H1 (cell line): ENCODE measurements around the gene SHPK. TPM values are rescaled to one million over a fixed set of nuclear protein-coding genes. Genes with fewer than 3 reads are reported as not detected.
A peak's percentile ranks its signal among the peaks of the same experiment; 100 is the strongest.

Experiments used
- CTCF ChIA-PET: fragments of 300-600 bp; sonication (Branson Sonifier 250); formaldehyde crosslinking; loops from one replicate; lab custom pipeline; 2021; ENCODE audit not compliant: partially characterized antibody; lab: Charles Lee
- POLR2A ChIA-PET: fragments of 300-600 bp; sonication (Branson Sonifier 250); formaldehyde crosslinking; loops from one replicate; lab custom pipeline; 2021; ENCODE audit warnings: inconsistent platforms; ENCODE audit not compliant: partially characterized antibody; lab: Charles Lee
- DNase-seq, 2 experiments: peaks; one replicate each; pipeline versions ENCODE4 v3.0.0 to v3.0.0-alpha.2; 2010 to 2022; ENCODE audit warnings: low spot score in 2 of 2, low read depth in 1 of 2, mixed read lengths in 1 of 2
- FAIRE-seq: peaks from 2 replicates; lab custom pipeline; 2011; peaks lifted over from hg19 to GRCh38; lab: Jason Lieb, UNC
- H2AFZ ChIP-seq: 2 replicates; pipeline ENCODE4 v1.8.1; 2012; ENCODE audit warnings: low read length, inconsistent platforms
- H2AK5ac ChIP-seq: 2 replicates; pipeline ENCODE4 v1.6.1; 2013; ENCODE audit warnings: low read depth, low read length
- H2BK120ac ChIP-seq: replicated peaks from 2 replicates; pipeline ENCODE3; 2013; ENCODE audit warnings: low read depth, low read length, inconsistent platforms
- H2BK12ac ChIP-seq: 2 replicates; pipeline ENCODE4 v1.6.1; 2013; ENCODE audit warnings: low read depth, low read length
- H2BK15ac ChIP-seq: 2 replicates; pipeline ENCODE4 v1.6.1; 2013; ENCODE audit warnings: low read length
- H2BK20ac ChIP-seq: 2 replicates; pipeline ENCODE4 v1.6.1; 2013; ENCODE audit warnings: low read length
- H2BK5ac ChIP-seq: 2 replicates; pipeline ENCODE4 v1.6.1; 2013; ENCODE audit warnings: low read depth, low read length
- H3K14ac ChIP-seq: 2 replicates; pipeline ENCODE4 v1.6.1; 2013; ENCODE audit warnings: inconsistent platforms; ENCODE audit not compliant: insufficient read length
- H3K18ac ChIP-seq: 2 replicates; pipeline ENCODE4 v1.6.1; 2013; ENCODE audit warnings: low read length; ENCODE audit errors: extremely low read depth
- H3K23ac ChIP-seq: 2 replicates; pipeline ENCODE4 v1.6.1; 2013; ENCODE audit warnings: inconsistent platforms; ENCODE audit not compliant: insufficient read length
- H3K23me2 ChIP-seq: 2 replicates; pipeline ENCODE4 v1.6.1; 2013; ENCODE audit warnings: low read depth, low read length
- H3K27ac ChIP-seq: 2 replicates; pipeline ENCODE4 v1.6.1; 2011; ENCODE audit warnings: low read depth, low read length, inconsistent platforms
- H3K27me3 ChIP-seq, 4 experiments: replicated peaks in 1 of 4; 1 replicate in 1 of 4; 2 replicates in 3 of 4; pipeline versions ENCODE4 v1.6.1 to v1.8.1; 2011 to 2013; ENCODE audit warnings: low read length in 3 of 4, mild to moderate bottlenecking in 3 of 4, inconsistent platforms in 2 of 4, mixed read lengths in 2 of 4, moderate library complexity in 1 of 4; ENCODE audit not compliant: control insufficient read depth in 3 of 4, insufficient read depth in 3 of 4; ENCODE audit errors: extremely low read depth in 1 of 4
- H3K36me3 ChIP-seq, 4 experiments: 2 replicates each; pipeline versions ENCODE4 v1.6.1 to v1.8.1; 2011 to 2013; ENCODE audit warnings: mild to moderate bottlenecking in 4 of 4, low read length in 3 of 4, moderate library complexity in 2 of 4, control low read depth in 1 of 4, inconsistent platforms in 1 of 4; ENCODE audit not compliant: insufficient read depth in 4 of 4, control insufficient read depth in 2 of 4
- H3K4ac ChIP-seq: replicated peaks from 2 replicates; pipeline ENCODE3; 2013; ENCODE audit warnings: low read length, low read depth, mixed read lengths, inconsistent platforms; ENCODE audit not compliant: insufficient read length
- H3K4me1 ChIP-seq, 4 experiments: replicated peaks in 1 of 4; 1 replicate in 1 of 4; 2 replicates in 3 of 4; pipeline versions ENCODE4 v1.6.1 to v1.8.1; 2011 to 2013; ENCODE audit warnings: low read length in 3 of 4, inconsistent platforms in 2 of 4, mixed read lengths in 1 of 4; ENCODE audit not compliant: insufficient read depth in 4 of 4, control insufficient read depth in 3 of 4
- H3K4me2 ChIP-seq, 2 experiments: 2 replicates each; pipeline versions ENCODE4 v1.6.1 to v1.8.1; 2011 to 2013; ENCODE audit warnings: low read depth in 2 of 2, low read length in 2 of 2, control low read depth in 1 of 2, inconsistent platforms in 1 of 2, mild to moderate bottlenecking in 1 of 2; ENCODE audit not compliant: insufficient read depth in 1 of 2
- H3K4me3 ChIP-seq, 4 experiments: fragments of 200-600, 300-600 bp in 1 of 4; sonication (generic), shearing (Covaris generic), sonication (Bioruptor Twin) in 1 of 4; 2 replicates each; pipeline versions ENCODE4 v1.5.1 to v1.8.1; 2011 to 2016; ENCODE audit warnings: low read length in 4 of 4, low read depth in 3 of 4, control low read depth in 2 of 4, inconsistent platforms in 2 of 4, mild to moderate bottlenecking in 2 of 4, mixed read lengths in 1 of 4, moderate library complexity in 1 of 4; ENCODE audit not compliant: insufficient read depth in 2 of 4; ENCODE audit errors: extremely low read depth in 1 of 4
- H3K56ac ChIP-seq: replicated peaks from 2 replicates; pipeline ENCODE3; 2013; ENCODE audit warnings: low read depth, mild to moderate bottlenecking, mixed read lengths, low read length, inconsistent platforms; ENCODE audit not compliant: insufficient read length
- H3K79me1 ChIP-seq: 2 replicates; pipeline ENCODE4 v1.6.1; 2013; ENCODE audit warnings: low read depth, low read length, control low read depth
- H3K79me2 ChIP-seq, 2 experiments: 2 replicates each; pipeline versions ENCODE4 v1.6.1 to v1.8.1; 2012 to 2013; ENCODE audit warnings: low read length in 2 of 2, mild to moderate bottlenecking in 2 of 2, inconsistent platforms in 1 of 2; ENCODE audit not compliant: insufficient read depth in 2 of 2, control insufficient read depth in 1 of 2
- H3K9ac ChIP-seq, 4 experiments: replicated peaks in 1 of 4; 1 replicate in 1 of 4; 2 replicates in 3 of 4; pipeline versions ENCODE4 v1.6.1 to v1.8.1; 2011 to 2013; ENCODE audit warnings: low read depth in 3 of 4, low read length in 3 of 4, control low read depth in 2 of 4, mild to moderate bottlenecking in 2 of 4, moderate library complexity in 2 of 4, inconsistent platforms in 1 of 4; ENCODE audit errors: extremely low read depth in 1 of 4
- H3K9me3 ChIP-seq, 2 experiments: 2 replicates each; pipeline versions ENCODE4 v1.6.1 to v1.8.1; 2012 to 2013; ENCODE audit warnings: mild to moderate bottlenecking in 2 of 2, moderate library complexity in 2 of 2, control low read depth in 1 of 2, inconsistent platforms in 1 of 2, low read depth in 1 of 2, low read length in 1 of 2, mixed read lengths in 1 of 2; ENCODE audit not compliant: insufficient read depth in 2 of 2
- H4K20me1 ChIP-seq, 2 experiments: replicated peaks in 1 of 2; 2 replicates each; pipeline versions ENCODE3 to v1.8.1; 2011 to 2013; ENCODE audit warnings: inconsistent platforms in 2 of 2, low read length in 2 of 2, mild to moderate bottlenecking in 1 of 2; ENCODE audit not compliant: insufficient read depth in 2 of 2, control insufficient read depth in 1 of 2
- H4K5ac ChIP-seq: 2 replicates; pipeline ENCODE4 v1.6.1; 2013; ENCODE audit warnings: low read length, low read depth, mixed read lengths, inconsistent platforms; ENCODE audit not compliant: insufficient read length
- H4K8ac ChIP-seq: 2 replicates; pipeline ENCODE4 v1.8.0; 2013; ENCODE audit warnings: mild to moderate bottlenecking, moderate library complexity, low read length, inconsistent platforms; ENCODE audit not compliant: insufficient read depth; ENCODE audit errors: extremely low read depth
- H4K91ac ChIP-seq: replicated peaks from 2 replicates; pipeline ENCODE3; 2013; ENCODE audit warnings: low read length, mixed read lengths, inconsistent platforms; ENCODE audit not compliant: insufficient read length
- BCL11A ChIP-seq, 2 experiments: IDR thresholded peaks; one replicate each; pipeline ENCODE4 v1.6.1; 2011; ENCODE audit warnings: low read depth in 2 of 2, low read length in 2 of 2, mild to moderate bottlenecking in 2 of 2
- GTF2F1 ChIP-seq: IDR thresholded peaks from 2 replicates; pipeline ENCODE4 v1.6.1; 2012; ENCODE audit warnings: low read depth, low read length, improper control_type of control experiment, borderline replicate concordance
- WGBS, 2 experiments: shearing (Covaris generic) in 1 of 2; methylation state at CpG; one replicate each; pipeline versions ENCODE4 v1.1.6 to v1.1.7; 2013 to 2015; ENCODE audit warnings: low lambda C conversion rate in 2 of 2, mixed read lengths in 2 of 2, inconsistent platforms in 1 of 2, low coverage in 1 of 2, missing lambda C conversion rate in 1 of 2; ENCODE audit not compliant: insufficient replicate concordance in 2 of 2, insufficient coverage in 1 of 2, insufficient read length in 1 of 2; ENCODE audit errors: extremely low coverage in 1 of 2, missing lambda C conversion rate in 1 of 2; 5-methylcytosine and 5-hydroxymethylcytosine counted together
- polyA plus RNA-seq, 7 experiments: library from polyadenylated mRNA; depleted of rRNA in 3 of 7; stranded (reverse) in 5 of 7; unstranded in 2 of 7; fragments of >200 nt in 5 of 7; fragments of 200-250 nt in 2 of 7; gene quantifications; 1 replicate in 5 of 7; 2 replicates in 1 of 7; 4 replicates in 1 of 7; pipeline versions ENCODE4 v1.2.1 to v1.2.3, GENCODE V29; 2011 to 2013; ENCODE audit warnings: missing spikeins in 2 of 7, mixed read lengths in 2 of 7
- total RNA-seq: library from RNA; stranded (reverse); fragmentation: NEBNext Ultra II Directional; extraction: Animal tissue kit (Norgen Biotek cat#: 25700); gene quantifications from 2 replicates; pipeline ENCODE4 v1.2.1, GENCODE V29; 2021

SHPK gene
- total and polyA plus RNA-seq, 2 of the 8 experiments (the other 6 are each of a cell fraction or from before 2014, with no cell fraction given): 28.6 to 36.7 TPM

- H3K56ac ChIP-seq: no peak overlapping the region
- FAIRE-seq: no peak
- H3K4me1 ChIP-seq: peaks cover 0 to 3% (median 0%) of the 10 kb centered on the region in 4 experiments; a peak in 1 of 7 replicates
- H3K18ac ChIP-seq: no peak overlapping the region
- no peak overlapping the region for H4K5ac ChIP-seq
- H3K23ac ChIP-seq: no peak overlapping the region
- no peak overlapping the region for H3K4ac ChIP-seq
- H3K27me3 ChIP-seq: no peaks in the 10 kb centered on the region
- H2AK5ac ChIP-seq: no peak overlapping the region
- H4K8ac ChIP-seq: 0 out of 2 replicates have a peak overlapping the region, but pooled peaks have one; percentile 35
- H2BK5ac ChIP-seq: no peak overlapping the region
- H3K4me2 ChIP-seq: no peak overlapping the region
- no peak overlapping the region for H2BK15ac ChIP-seq
- 92% methylated on average over 7 of the region's 7 CpGs; no CpG with 5 or more reads in 1 of the 2 experiments for WGBS, 2 experiments
- ChIA-PET CTCF (interaction anchor here (0.6 to 1.2 kb wide), 4 partner anchors 11 to 57 kb away, joined by 3 to 4 read pairs (median 3); partner anchors contain the start of gene TRPV1), POLR2A (interaction anchor here (1.8 kb wide), 1 partner anchor 13 kb away, joined by 3 read pairs; no protein-coding TSS in a partner anchor)
- H4K91ac ChIP-seq: no peak overlapping the region
- no peak overlapping the region for H3K4me3 ChIP-seq
- no peak overlapping the region; the same call in 1 of the 2 replicates for H3K27ac ChIP-seq
- peaks cover 6% of the 10 kb centered on the region; the same call in 1 of the 2 replicates for H3K23me2 ChIP-seq
- peaks cover 2 to 25% (median 9%) of the 10 kb centered on the region in 4 experiments; a peak in 6 of 8 replicates for H3K36me3 ChIP-seq
- no peak for DNase-seq
- peaks cover 2 to 12% of the 10 kb centered on the region in 2 experiments for H4K20me1 ChIP-seq
- peaks cover 6% of the 10 kb centered on the region; the same call in 1 of the 2 replicates for H3K79me1 ChIP-seq
- no peaks in the 10 kb centered on the region for H3K9me3 ChIP-seq
- H3K9ac ChIP-seq: no peak overlapping the region
- TF ChIP-seq GTF2F1 (no peak), BCL11A (IDR thresholded peaks at IDR 0.05; ENCODE audit: low read depth in 2 of 2, low read length in 2 of 2) (no peak)
- no peak overlapping the region for H3K14ac ChIP-seq
- H2AFZ ChIP-seq: no peak overlapping the region
- H2BK20ac ChIP-seq: no peak overlapping the region
- H3K79me2 ChIP-seq: peaks cover 0 to 20% of the 10 kb centered on the region in 2 experiments; a peak in 2 of 4 replicates
- H2BK120ac ChIP-seq: no peak overlapping the region
- H2BK12ac ChIP-seq: no peak overlapping the region
These were observed 3.8 kb downstream of the SHPK start for GRCh38 chr17:3632287-3632686.
